ENCODE results near the gene XYLT2.

DNA sequence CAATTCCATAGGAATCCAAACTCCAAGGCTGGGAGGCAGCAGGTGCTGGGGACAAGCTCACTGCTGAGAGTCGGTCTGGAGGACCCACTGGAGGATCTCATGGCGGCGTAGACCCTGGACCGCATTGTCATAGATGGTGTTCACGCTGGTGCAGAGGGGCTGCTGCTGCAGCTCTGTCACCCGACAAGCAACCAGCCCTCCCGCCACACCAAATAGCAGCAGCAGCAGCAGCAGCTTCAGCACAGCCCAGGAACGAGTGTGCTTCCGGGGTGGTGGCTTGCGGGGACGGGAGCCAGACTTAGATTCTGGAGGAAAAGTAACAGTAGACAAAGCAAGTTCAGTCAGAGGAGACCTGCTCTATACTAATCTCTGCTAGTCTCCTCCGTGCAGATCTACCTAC, 37.0 kb downstream of the XYLT2 start:
- TF ChIP-seq ZBTB8A (CRISPR knock-in tag; IDR thresholded peaks at IDR 0.05; ENCODE audit: borderline replicate concordance, low read depth) (no peak), GTF3A (CRISPR knock-in tag; conservative IDR thresholded peaks at IDR 0.05) (no peak), ZNF773 (CRISPR knock-in tag; IDR thresholded peaks at IDR 0.05; ENCODE audit: borderline replicate concordance) (no peak), YY1 (IDR thresholded peaks at IDR 0.05; ENCODE audit: insufficient read depth, insufficient replicate concordance, low read depth, low read length) (no peak), WIZ (CRISPR knock-in tag; IDR thresholded peaks at IDR 0.05) (no peak), RXRA (CRISPR knock-in tag; IDR thresholded peaks at IDR 0.05) (no peak), TAF1 (CRISPR knock-in tag; IDR thresholded peaks at IDR 0.05) (no peak), POLR2AphosphoS5 (IDR thresholded peaks at IDR 0.05; ENCODE audit: low read depth, low read length) (no peak), CTCF (CRISPR knock-in tag; IDR thresholded peaks at IDR 0.05) (no peak), ELF4 (CRISPR knock-in tag; IDR thresholded peaks at IDR 0.05; ENCODE audit: borderline replicate concordance) (no peak)
- TF ChIP-seq, protein P1, sequence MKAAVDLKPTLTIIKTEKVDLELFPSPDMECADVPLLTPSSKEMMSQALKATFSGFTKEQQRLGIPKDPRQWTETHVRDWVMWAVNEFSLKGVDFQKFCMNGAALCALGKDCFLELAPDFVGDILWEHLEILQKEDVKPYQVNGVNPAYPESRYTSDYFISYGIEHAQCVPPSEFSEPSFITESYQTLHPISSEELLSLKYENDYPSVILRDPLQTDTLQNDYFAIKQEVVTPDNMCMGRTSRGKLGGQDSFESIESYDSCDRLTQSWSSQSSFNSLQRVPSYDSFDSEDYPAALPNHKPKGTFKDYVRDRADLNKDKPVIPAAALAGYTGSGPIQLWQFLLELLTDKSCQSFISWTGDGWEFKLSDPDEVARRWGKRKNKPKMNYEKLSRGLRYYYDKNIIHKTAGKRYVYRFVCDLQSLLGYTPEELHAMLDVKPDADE (CRISPR knock-in tag; IDR thresholded peaks at IDR 0.05), result no peak

All from HepG2 (cell line).